Keratinocyte (primary cell): ENCODE measurements around the gene FEZF2. TPM values are rescaled to one million over a fixed set of nuclear protein-coding genes. Genes with fewer than 3 reads are reported as not detected.

Source experiments
- DNase-seq: peaks from one replicate; pipeline ENCODE4 v3.0.0-alpha.2; 2011; ENCODE audit warnings: low read depth, missing footprints, low spot score
- FAIRE-seq: peaks from 2 replicates; lab custom pipeline; 2011; peaks lifted over from hg19 to GRCh38; lab: Jason Lieb, UNC
- H2AFZ ChIP-seq: 2 replicates; pipeline ENCODE4 v1.6.0; 2012; ENCODE audit warnings: low read length, control low read depth, inconsistent platforms; ENCODE audit not compliant: control insufficient read depth
- H3K27ac ChIP-seq: 2 replicates; pipeline ENCODE4 v1.5.1; 2011; ENCODE audit warnings: low read length; ENCODE audit not compliant: control insufficient read depth, insufficient read depth
- H3K27me3 ChIP-seq: 3 replicates; pipeline ENCODE4 v1.6.0; 2011; ENCODE audit warnings: low read length; ENCODE audit not compliant: control insufficient read depth, insufficient read depth; ENCODE audit errors: extremely low read depth
- H3K36me3 ChIP-seq, 2 experiments: 2 replicates in 1 of 2; 3 replicates in 1 of 2; pipeline ENCODE4 v1.5.1; 2011; ENCODE audit warnings: low read length in 2 of 2, mild to moderate bottlenecking in 1 of 2; ENCODE audit not compliant: control insufficient read depth in 2 of 2, insufficient read depth in 2 of 2; ENCODE audit errors: extremely low read depth in 1 of 2
- H3K4me1 ChIP-seq: 3 replicates; pipeline ENCODE4 v1.5.1; 2011; ENCODE audit warnings: low read length; ENCODE audit not compliant: control insufficient read depth, insufficient read depth; ENCODE audit errors: extremely low read depth
- H3K4me2 ChIP-seq: 3 replicates; pipeline ENCODE4 v1.6.0; 2011; ENCODE audit warnings: low read depth, low read length; ENCODE audit not compliant: control insufficient read depth, insufficient read depth; ENCODE audit errors: extremely low read depth
- H3K4me3 ChIP-seq, 3 experiments: fragments of 200-600 bp in 1 of 3; sonication (generic) in 1 of 3; 2 replicates in 2 of 3; 3 replicates in 1 of 3; pipeline ENCODE4 v1.5.1; 2011 to 2016; ENCODE audit warnings: low read length in 3 of 3, mild to moderate bottlenecking in 3 of 3, control low read depth in 2 of 3, inconsistent platforms in 1 of 3, low read depth in 1 of 3, mixed read lengths in 1 of 3, mixed run types in 1 of 3, moderate library complexity in 1 of 3; ENCODE audit not compliant: control insufficient read depth in 2 of 3, insufficient read depth in 2 of 3; ENCODE audit errors: extremely low read depth in 1 of 3
- H3K79me2 ChIP-seq: 2 replicates; pipeline ENCODE4 v1.6.0; 2012; ENCODE audit warnings: low read length; ENCODE audit not compliant: control insufficient read depth, insufficient read depth
- H3K9ac ChIP-seq: 3 replicates; pipeline ENCODE4 v1.6.0; 2011; ENCODE audit warnings: low read length; ENCODE audit not compliant: control insufficient read depth, insufficient read depth; ENCODE audit errors: extremely low read depth
- H3K9me1 ChIP-seq: 3 replicates; pipeline ENCODE4 v1.6.0; 2011; ENCODE audit warnings: low read length; ENCODE audit not compliant: control insufficient read depth, insufficient read depth; ENCODE audit errors: extremely low read depth
- H3K9me3 ChIP-seq: 2 replicates; pipeline ENCODE4 v1.5.1; 2012; ENCODE audit warnings: low read depth, low read length; ENCODE audit not compliant: control insufficient read depth
- H4K20me1 ChIP-seq: 3 replicates; pipeline ENCODE4 v1.6.0; 2011; ENCODE audit warnings: low read length; ENCODE audit not compliant: control insufficient read depth, insufficient read depth; ENCODE audit errors: extremely low read depth
- CTCF ChIP-seq, 3 experiments: IDR thresholded peaks in 1 of 3; conservative IDR thresholded peaks in 1 of 3; optimal IDR thresholded peaks in 1 of 3; 2 replicates in 2 of 3; 3 replicates in 1 of 3; pipeline versions ENCODE3 to v1.5.1; 2011; ENCODE audit warnings: low read length in 3 of 3, mild to moderate bottlenecking in 3 of 3, moderate library complexity in 2 of 3, control low read depth in 1 of 3, inconsistent platforms in 1 of 3; ENCODE audit not compliant: insufficient read depth in 2 of 3; ENCODE audit errors: extremely low read depth in 1 of 3
- EZH2 ChIP-seq: IDR thresholded peaks from one replicate; pipeline ENCODE4 v1.6.1; 2012; ENCODE audit warnings: inconsistent platforms, mild to moderate bottlenecking, low read length, moderate library complexity
- dilution Hi-C: fragments of 300-500 bp; cut with MboI; formaldehyde crosslinking; loops from one replicate; pipeline ENCODE4 v1.7.0; 2020; ENCODE audit warnings: low sequenced_read_pairs; ENCODE audit not compliant: extremely low pct_ligation_motif_present
- polyA plus RNA-seq, 5 experiments: library from polyadenylated mRNA; depleted of rRNA in 3 of 5; stranded (reverse) in 3 of 5; stranded (forward) in 1 of 5; unstranded in 1 of 5; fragments of >200 nt; gene quantifications; 1 replicate in 1 of 5; 2 replicates in 3 of 5; 3 replicates in 1 of 5; pipeline versions ENCODE4 v1.2.1 to v1.2.3, GENCODE V29; 2011 to 2012; ENCODE audit warnings: missing spikeins in 2 of 5, low read depth in 1 of 5, low replicate concordance in 1 of 5

FEZF2 gene
- polyA plus RNA-seq, 1 donor (not counting 4 experiments of a cell fraction or from before 2014, with no cell fraction given): not detected

GRCh38 chr3:62392626-62393292 is 19.4 kb upstream of the FEZF2 start:
- H3K79me2 ChIP-seq: no peaks in the 10 kb centered on the region
- no peak overlapping the region for H3K4me3 ChIP-seq
- H3K36me3 ChIP-seq: no peaks in the 10 kb centered on the region
- no peaks in the 10 kb centered on the region for H4K20me1 ChIP-seq
- no peaks in the 10 kb centered on the region for H3K4me1 ChIP-seq
- no peaks in the 10 kb centered on the region for H3K9me1 ChIP-seq
- DNase-seq: no peak
- H3K9ac ChIP-seq: no peak overlapping the region
- TF ChIP-seq CTCF (optimal IDR thresholded peaks at IDR 0.05 in 1 of 3, IDR thresholded peaks at IDR 0.05 in 1 of 3, conservative IDR thresholded peaks at IDR 0.05 in 1 of 3; ENCODE audit: extremely low read depth in 1 of 3, insufficient read depth in 2 of 3, low read length in 3 of 3) (no peak), EZH2 (no peak)
- no peak overlapping the region for H3K27ac ChIP-seq
- no peak for FAIRE-seq
- dilution Hi-C loops: no loop called here
- H2AFZ ChIP-seq: no peak overlapping the region
- no peak overlapping the region for H3K4me2 ChIP-seq
- H3K9me3 ChIP-seq: no peaks in the 10 kb centered on the region
- H3K27me3 ChIP-seq: no peaks in the 10 kb centered on the region

GRCh38 chr3:62387251-62387650 is 13.9 kb upstream of the FEZF2 start:
- H3K79me2 ChIP-seq: no peaks in the 10 kb centered on the region
- no peaks in the 10 kb centered on the region for H3K9me1 ChIP-seq
- H3K4me2 ChIP-seq: no peak overlapping the region
- no peaks in the 10 kb centered on the region for H3K4me1 ChIP-seq
- dilution Hi-C loops: no loop called here
- FAIRE-seq (no peak), DNase-seq (no peak)
- no peak overlapping the region for H2AFZ ChIP-seq
- no peaks in the 10 kb centered on the region for H3K36me3 ChIP-seq
- no peak overlapping the region for H3K9ac ChIP-seq
- no peak overlapping the region for H3K4me3 ChIP-seq
- H4K20me1 ChIP-seq: no peaks in the 10 kb centered on the region
- TF ChIP-seq EZH2 (no peak), CTCF (optimal IDR thresholded peaks at IDR 0.05 in 1 of 3, IDR thresholded peaks at IDR 0.05 in 1 of 3, conservative IDR thresholded peaks at IDR 0.05 in 1 of 3; ENCODE audit: extremely low read depth in 1 of 3, insufficient read depth in 2 of 3, low read length in 3 of 3) (no peak)
- no peaks in the 10 kb centered on the region for H3K27me3 ChIP-seq
- no peaks in the 10 kb centered on the region for H3K9me3 ChIP-seq
- H3K27ac ChIP-seq: no peak overlapping the region
